ENCODE measurements around the gene LARP4.

Gene LARP4

GRCh38 chr12:50527359-50527726 lies 126.7 kb downstream of the LARP4 start:
- no peak overlapping the region for H3K4me3 ChIP-seq (ENCODE audit: low read depth, low read length)
- no peak for DNase-seq (ENCODE audit: low read depth)
- no peak for TF ChIP-seq CTCF (IDR thresholded peaks at IDR 0.05; ENCODE audit: insufficient read depth, low read depth, low read length, missing control alignments)

- no peak for DNase-seq (ENCODE audit: low read depth)
- no peak overlapping the region for H3K4me3 ChIP-seq (ENCODE audit: low read depth, low read length)
- no peak for TF ChIP-seq CTCF (IDR thresholded peaks at IDR 0.05; ENCODE audit: insufficient read depth, low read depth, low read length, missing control alignments)
These were observed 128.1 kb downstream of the LARP4 start for GRCh38 chr12:50528800-50529199.

DNA sequence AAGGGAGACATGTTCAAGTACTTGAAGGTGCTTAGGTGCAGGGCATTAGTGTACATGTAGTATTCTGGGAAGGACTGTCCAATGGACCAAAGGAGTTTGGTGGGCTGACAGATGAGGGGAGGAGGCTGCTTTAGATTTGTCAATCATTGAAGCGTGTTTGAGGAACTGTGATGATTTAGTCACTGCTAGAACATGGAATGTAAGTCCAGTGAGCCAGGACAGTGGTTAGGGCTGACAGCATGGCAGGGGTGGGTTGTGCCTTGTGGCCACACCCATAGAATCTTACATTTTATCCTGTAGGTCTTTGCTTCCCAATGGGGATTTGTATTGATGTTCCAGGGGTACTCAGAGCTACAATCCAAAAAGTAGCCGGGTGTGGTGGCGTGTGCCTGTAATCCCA lies 128.7 kb downstream of the LARP4 start:
- DNase-seq (ENCODE audit: low read depth) = no peak
- no peak overlapping the region for H3K4me3 ChIP-seq (ENCODE audit: low read depth, low read length)
- no peak for TF ChIP-seq CTCF (IDR thresholded peaks at IDR 0.05; ENCODE audit: insufficient read depth, low read depth, low read length, missing control alignments)
